ENCODE data around the gene CFAP141.
"Not testable (repeated sequence)": the region's sequence is repeated elsewhere in the genome, so short reads cannot be mapped to it uniquely, and the experiment has no call there.

The CFAP141 gene

GRCh38 chr1:154208677-154209388 lies 2.7 kb upstream of the CFAP141 start:
- DNase-seq (ENCODE audit: low spot score) = no peak

GRCh38 chr1:154207262-154207661 lies 1.1 kb upstream of the CFAP141 start:
- DNase-seq (ENCODE audit: low spot score) = no peak

- DNase-seq (ENCODE audit: low spot score) = not testable (repeated sequence)
Measured at GRCh38 chr1:154205778-154206177, 355 bp downstream of the CFAP141 start.

GRCh38 chr1:154199563-154199879 lies 6.6 kb downstream of the CFAP141 start:
- no peak for DNase-seq (ENCODE audit: low spot score)

GRCh38 chr1:154198756-154199562 lies 7.2 kb downstream of the CFAP141 start:
- DNase-seq (ENCODE audit: low spot score) = no peak

GRCh38 chr1:154193821-154194220 lies 12.3 kb downstream of the CFAP141 start:
- peak; percentile 36 for DNase-seq (ENCODE audit: low spot score)

- DNase-seq (ENCODE audit: low spot score) = no peak
Measured at GRCh38 chr1:154192476-154192875, 13.7 kb downstream of the CFAP141 start.

GRCh38 chr1:154191990-154192461 lies 14.1 kb downstream of the CFAP141 start, which contains the start of gene TPM3:
TPM3 (minus strand) TSS chr1:154192100; CDS start chr1:154192018, 82 bp downstream.
- no peak for DNase-seq (ENCODE audit: low spot score)

GRCh38 chr1:154190550-154190949 lies 15.6 kb downstream of the CFAP141 start:
- no peak for DNase-seq (ENCODE audit: low spot score)

GRCh38 chr1:154186852-154187501 lies 19.2 kb downstream of the CFAP141 start:
- no peak for DNase-seq (ENCODE audit: low spot score)

- DNase-seq (ENCODE audit: low spot score) = peak; percentile 30
Measured at GRCh38 chr1:154186177-154186576, 20.0 kb downstream of the CFAP141 start.

GRCh38 chr1:154183046-154183915 lies 22.9 kb downstream of the CFAP141 start:
- peak; percentile 98 for DNase-seq (ENCODE audit: low spot score)

GRCh38 chr1:154182344-154183045 lies 23.6 kb downstream of the CFAP141 start:
- DNase-seq (ENCODE audit: low spot score) = peak; percentile 68

- DNase-seq (ENCODE audit: low spot score) = no peak
Measured at GRCh38 chr1:154181944-154182343, 24.2 kb downstream of the CFAP141 start.

- peak; percentile 26 for DNase-seq (ENCODE audit: low spot score)
Measured at GRCh38 chr1:154179946-154180687, 26.0 kb downstream of the CFAP141 start.

GRCh38 chr1:154178911-154179811 lies 27.0 kb downstream of the CFAP141 start:
- DNase-seq (ENCODE audit: low spot score) = no peak

- DNase-seq (ENCODE audit: low spot score) = no peak
Measured at GRCh38 chr1:154178013-154178412, 28.1 kb downstream of the CFAP141 start.

- DNase-seq (ENCODE audit: low spot score) = peak; percentile 32
Measured at GRCh38 chr1:154176337-154176736, 29.8 kb downstream of the CFAP141 start.

GRCh38 chr1:154174654-154175053 lies 31.5 kb downstream of the CFAP141 start:
- DNase-seq (ENCODE audit: low spot score) = no peak

Data from LoVo (cell line).